HG02981 (cell line): ENCODE data around the gene SIPA1L3.

Experiments used
- ATAC-seq: cut with Tn5 transposase; IDR thresholded peaks from one replicate; pipeline ENCODE4 v1.9.1; 2021; ENCODE audit warnings: mild to moderate bottlenecking, moderate library complexity; ENCODE audit not compliant: unreplicated experiment

SIPA1L3 gene

DNA sequence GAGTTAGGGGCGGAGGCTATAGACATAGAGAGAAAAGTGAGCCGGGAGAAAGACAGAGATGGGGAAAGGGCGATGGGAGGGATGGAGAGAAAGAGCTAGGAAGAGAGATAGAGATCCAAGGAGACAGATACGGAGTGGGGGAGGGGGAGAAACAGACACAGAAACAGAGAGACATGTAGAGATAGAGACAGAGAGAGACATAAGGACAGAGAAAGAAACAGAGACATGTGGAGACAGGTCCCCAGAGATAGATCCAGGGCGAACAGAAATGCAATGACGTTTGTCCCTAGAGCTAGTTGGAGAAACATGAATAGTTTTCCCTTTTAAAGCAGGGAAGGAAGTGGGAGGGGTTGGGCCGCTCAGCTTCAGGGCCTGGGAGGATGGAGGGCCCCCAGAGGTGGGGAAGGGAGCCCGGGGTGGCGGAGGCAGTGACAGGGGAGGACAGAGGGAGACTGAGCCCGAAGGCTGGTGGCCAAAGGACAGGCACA lies 344.6 kb downstream of the SIPA1L3 start:
- ATAC-seq, result no peak

DNA sequence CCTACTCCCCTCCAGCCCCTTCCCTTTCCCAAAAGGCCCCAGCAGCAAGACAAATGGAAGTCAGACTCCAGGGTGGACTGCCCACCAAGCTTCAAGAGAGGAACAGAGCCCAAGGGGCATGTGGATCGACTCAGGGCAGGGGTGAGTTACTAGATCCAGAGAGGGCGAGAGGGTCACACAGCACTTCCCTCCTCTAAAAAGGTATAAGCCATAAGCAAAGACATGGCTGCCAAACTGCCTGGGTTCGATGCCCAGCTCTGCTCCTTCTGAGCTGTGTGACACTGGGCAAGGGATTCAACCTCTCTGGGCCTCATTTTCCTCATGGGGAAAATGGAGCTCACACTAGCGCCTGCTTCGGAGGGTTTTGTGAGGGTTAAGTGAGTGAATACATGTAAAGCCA lies 345.4 kb downstream of the SIPA1L3 start:
- no peak for ATAC-seq

DNA sequence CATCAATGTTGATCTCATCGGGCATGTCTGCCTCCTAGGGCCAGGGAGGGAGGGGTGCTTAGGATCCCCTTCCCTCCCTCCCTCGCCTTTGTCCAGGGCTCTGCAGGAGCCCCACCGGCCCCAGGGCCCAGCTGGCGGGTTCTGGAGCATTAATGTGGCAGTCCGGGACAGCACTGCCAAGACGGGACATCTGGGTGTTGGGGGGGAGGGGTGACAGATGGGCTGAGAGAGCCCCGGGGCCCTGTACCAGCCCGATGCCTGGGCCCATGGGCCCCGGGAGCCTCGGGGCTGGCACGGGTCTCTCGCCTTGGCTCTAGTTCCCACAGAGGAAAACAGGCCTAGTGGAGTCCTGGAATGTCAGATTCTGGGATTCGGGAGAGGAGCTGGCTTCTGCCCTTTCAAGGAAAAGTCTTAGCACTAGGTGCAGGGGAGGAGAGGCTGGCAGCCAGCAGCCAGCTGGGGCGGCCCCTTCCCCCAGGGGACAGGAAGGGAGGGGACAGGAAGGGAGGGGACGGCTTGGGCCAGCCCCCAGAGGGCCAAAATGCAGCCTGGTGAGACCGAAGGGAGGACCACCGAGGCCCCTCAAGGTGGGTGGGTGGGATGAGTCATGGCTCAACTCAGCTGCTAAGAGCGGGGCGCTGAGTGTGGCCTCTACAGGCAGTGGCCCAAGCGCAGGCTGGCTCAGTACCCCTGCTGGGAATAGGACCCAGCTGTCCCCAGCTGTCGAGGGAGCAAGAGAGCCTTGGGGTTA lies 346.1 kb downstream of the SIPA1L3 start:
- no peak for ATAC-seq

DNA sequence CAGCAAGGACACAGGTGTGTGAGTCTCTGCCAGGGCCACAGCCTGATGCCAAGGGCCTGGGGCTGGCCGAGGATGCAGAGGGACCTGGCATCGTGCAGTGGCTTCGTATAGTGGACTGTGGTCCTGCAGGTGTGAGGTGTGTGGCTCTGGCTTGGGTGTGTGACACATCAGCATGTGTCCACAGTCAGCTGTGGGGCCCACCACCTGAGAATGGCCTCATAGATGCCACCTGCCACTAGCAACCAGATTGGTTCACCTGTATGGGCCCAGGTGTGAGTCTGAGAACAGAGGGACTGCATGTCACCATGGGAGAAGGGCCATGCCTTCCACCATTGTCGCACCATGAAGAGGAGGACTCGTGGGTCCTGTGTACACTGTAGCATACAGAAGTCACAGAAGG lies 346.8 kb downstream of the SIPA1L3 start:
- no peak for ATAC-seq

DNA sequence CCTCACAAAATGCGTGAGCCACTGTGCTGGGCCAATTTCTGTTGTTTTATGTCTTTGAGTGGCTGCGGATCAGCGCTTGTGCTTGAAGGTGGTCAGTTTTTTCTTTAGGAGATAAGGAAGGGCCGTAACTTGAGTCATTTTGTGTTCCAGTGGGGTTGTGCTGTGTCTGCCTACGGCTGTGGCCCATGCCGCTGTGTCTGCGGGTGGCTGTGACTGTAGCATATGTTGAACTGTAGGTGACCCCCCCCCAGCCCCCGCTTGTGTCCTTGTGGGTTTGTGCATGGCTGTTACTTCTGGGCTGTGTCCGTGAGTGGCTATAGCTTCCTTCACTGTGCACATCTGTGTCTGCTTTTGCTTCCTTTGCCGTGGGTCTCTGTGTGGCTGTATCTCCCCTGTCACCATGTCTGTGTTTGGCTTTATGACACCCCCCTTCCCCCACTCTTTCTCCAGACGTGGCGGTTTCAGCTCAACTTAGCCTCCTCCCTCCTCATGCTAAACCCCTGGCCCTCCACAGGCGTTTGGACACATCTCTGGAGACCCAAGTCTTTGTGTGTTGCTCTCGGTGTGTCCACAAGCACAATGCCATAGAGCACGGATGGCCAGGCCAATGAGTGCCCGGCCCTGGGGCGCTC lies 348.5 kb downstream of the SIPA1L3 start:
- no peak for ATAC-seq
